ENCODE measurements around the gene CPED1.
"Not testable (repeated sequence)": the region's sequence is repeated elsewhere in the genome, so short reads cannot be mapped to it uniquely, and the experiment has no call there.

The CPED1 gene

GRCh38 chr7:121214657-121215056 lies 226.1 kb downstream of the CPED1 start:
- no peaks in the 10 kb centered on the region for H3K27me3 ChIP-seq (ENCODE audit: control insufficient read depth in 3 of 3, insufficient read depth in 3 of 3, low read depth in 1 of 3, low read length in 3 of 3)
- no peak overlapping the region for H2AFZ ChIP-seq (ENCODE audit: low read length)
- H3K79me1 ChIP-seq (ENCODE audit: low read depth, low read length), result no peaks in the 10 kb centered on the region
- no peak overlapping the region for H4K91ac ChIP-seq (ENCODE audit: low read depth, low read length, poor library complexity)
- no peak overlapping the region for H2BK12ac ChIP-seq (ENCODE audit: low read length)
- H3K4me2 ChIP-seq (ENCODE audit: insufficient read depth, low read length, poor library complexity, severe bottlenecking), result no peak overlapping the region
- no peaks in the 10 kb centered on the region for H3K9me3 ChIP-seq (replicated peaks in 1 of 2; ENCODE audit: control insufficient read depth in 2 of 2, insufficient read depth in 1 of 2, low read depth in 1 of 2, low read length in 2 of 2)
- no peak overlapping the region for H2BK5ac ChIP-seq (ENCODE audit: low read length)
- no peak overlapping the region for H3K9ac ChIP-seq (ENCODE audit: low read depth, low read length, poor library complexity)
- H3K36me3 ChIP-seq (replicated peaks in 1 of 2; ENCODE audit: control insufficient read depth in 2 of 2, insufficient read depth in 2 of 2, low read length in 2 of 2), result no peaks in the 10 kb centered on the region
- H3K4me1 ChIP-seq (ENCODE audit: control insufficient read depth in 2 of 2, insufficient read depth in 1 of 2, low read depth in 1 of 2, low read length in 2 of 2), result no peaks in the 10 kb centered on the region
- H4K8ac ChIP-seq (ENCODE audit: low read depth, low read length), result no peak overlapping the region
- H3K4ac ChIP-seq (ENCODE audit: low read length), result no peak overlapping the region
- H3K23ac ChIP-seq (ENCODE audit: low read depth, low read length, poor library complexity), result no peak overlapping the region
- DNase-seq (ENCODE audit: low spot score), result no peak
- no peak overlapping the region for H3K14ac ChIP-seq (ENCODE audit: low read length)
- no peak overlapping the region for H2AK5ac ChIP-seq (ENCODE audit: low read depth, low read length)
- no peak overlapping the region for H2BK120ac ChIP-seq (ENCODE audit: low read depth, low read length)
- H3K18ac ChIP-seq (ENCODE audit: low read length), result no peak overlapping the region
- WGBS, 2 donors (ENCODE audit: extremely low coverage in 2 of 2, insufficient read length in 2 of 2, insufficient replicate concordance in 1 of 2), result no CpG with 5 or more reads among the region's 2 CpGs
- H3K4me3 ChIP-seq (ENCODE audit: low read length in 2 of 2), result no peak overlapping the region
- H3K27ac ChIP-seq (replicated peaks; ENCODE audit: low read length), result no peak overlapping the region
- H2BK15ac ChIP-seq (ENCODE audit: low read length), result no peak overlapping the region

GRCh38 chr7:121219026-121219425 lies 230.5 kb downstream of the CPED1 start:
- H2BK12ac ChIP-seq (ENCODE audit: low read length), result no peak overlapping the region
- no CpG with 5 or more reads among the region's 2 CpGs for WGBS, 2 donors (ENCODE audit: extremely low coverage in 2 of 2, insufficient read length in 2 of 2, insufficient replicate concordance in 1 of 2)
- no peak overlapping the region for H2BK5ac ChIP-seq (ENCODE audit: low read length)
- H2BK15ac ChIP-seq (ENCODE audit: low read length), result no peak overlapping the region
- no peak overlapping the region for H3K14ac ChIP-seq (ENCODE audit: low read length)
- no peaks in the 10 kb centered on the region for H3K36me3 ChIP-seq (replicated peaks in 1 of 2; ENCODE audit: control insufficient read depth in 2 of 2, insufficient read depth in 2 of 2, low read length in 2 of 2)
- H4K91ac ChIP-seq (ENCODE audit: low read depth, low read length, poor library complexity), result no peak overlapping the region
- no peak overlapping the region for H3K4ac ChIP-seq (ENCODE audit: low read length)
- no peak overlapping the region for H4K8ac ChIP-seq (ENCODE audit: low read depth, low read length)
- H3K27me3 ChIP-seq (ENCODE audit: control insufficient read depth in 3 of 3, insufficient read depth in 3 of 3, low read depth in 1 of 3, low read length in 3 of 3), result no peaks in the 10 kb centered on the region
- H3K4me3 ChIP-seq (ENCODE audit: low read length in 2 of 2), result no peak overlapping the region
- no peaks in the 10 kb centered on the region for H3K9me3 ChIP-seq (replicated peaks in 1 of 2; ENCODE audit: control insufficient read depth in 2 of 2, insufficient read depth in 1 of 2, low read depth in 1 of 2, low read length in 2 of 2)
- no peak overlapping the region for H3K18ac ChIP-seq (ENCODE audit: low read length)
- DNase-seq (ENCODE audit: low spot score), result no peak
- H3K79me1 ChIP-seq (ENCODE audit: low read depth, low read length), result no peaks in the 10 kb centered on the region
- no peaks in the 10 kb centered on the region for H3K4me1 ChIP-seq (ENCODE audit: control insufficient read depth in 2 of 2, insufficient read depth in 1 of 2, low read depth in 1 of 2, low read length in 2 of 2)
- no peak overlapping the region for H2AFZ ChIP-seq (ENCODE audit: low read length)
- no peak overlapping the region for H3K9ac ChIP-seq (ENCODE audit: low read depth, low read length, poor library complexity)
- H3K27ac ChIP-seq (replicated peaks; ENCODE audit: low read length), result no peak overlapping the region
- no peak overlapping the region for H2AK5ac ChIP-seq (ENCODE audit: low read depth, low read length)
- H3K23ac ChIP-seq (ENCODE audit: low read depth, low read length, poor library complexity), result no peak overlapping the region
- H3K4me2 ChIP-seq (ENCODE audit: insufficient read depth, low read length, poor library complexity, severe bottlenecking), result no peak overlapping the region
- no peak overlapping the region for H2BK120ac ChIP-seq (ENCODE audit: low read depth, low read length)

GRCh38 chr7:121221108-121221507 lies 232.6 kb downstream of the CPED1 start:
- H3K36me3 ChIP-seq (replicated peaks in 1 of 2; ENCODE audit: control insufficient read depth in 2 of 2, insufficient read depth in 2 of 2, low read length in 2 of 2); H4K8ac ChIP-seq (ENCODE audit: low read depth, low read length); H2AFZ ChIP-seq (ENCODE audit: low read length); H3K23ac ChIP-seq (ENCODE audit: low read depth, low read length, poor library complexity); H3K27ac ChIP-seq (replicated peaks; ENCODE audit: low read length); H4K91ac ChIP-seq (ENCODE audit: low read depth, low read length, poor library complexity); DNase-seq (ENCODE audit: low spot score); H2BK120ac ChIP-seq (ENCODE audit: low read depth, low read length); H3K79me1 ChIP-seq (ENCODE audit: low read depth, low read length); H3K4me3 ChIP-seq (ENCODE audit: low read length in 2 of 2); H3K14ac ChIP-seq (ENCODE audit: low read length); H3K9me3 ChIP-seq (replicated peaks in 1 of 2; ENCODE audit: control insufficient read depth in 2 of 2, insufficient read depth in 1 of 2, low read depth in 1 of 2, low read length in 2 of 2); H3K4me2 ChIP-seq (ENCODE audit: insufficient read depth, low read length, poor library complexity, severe bottlenecking); H3K4me1 ChIP-seq (ENCODE audit: control insufficient read depth in 2 of 2, insufficient read depth in 1 of 2, low read depth in 1 of 2, low read length in 2 of 2); H2BK5ac ChIP-seq (ENCODE audit: low read length); H2BK12ac ChIP-seq (ENCODE audit: low read length); H3K4ac ChIP-seq (ENCODE audit: low read length); H3K27me3 ChIP-seq (ENCODE audit: control insufficient read depth in 3 of 3, insufficient read depth in 3 of 3, low read depth in 1 of 3, low read length in 3 of 3); H3K18ac ChIP-seq (ENCODE audit: low read length); H2BK15ac ChIP-seq (ENCODE audit: low read length); H2AK5ac ChIP-seq (ENCODE audit: low read depth, low read length); H3K9ac ChIP-seq (ENCODE audit: low read depth, low read length, poor library complexity): not testable (repeated sequence)
- no CpG with 5 or more reads among the region's 2 CpGs for WGBS, 2 donors (ENCODE audit: extremely low coverage in 2 of 2, insufficient read length in 2 of 2, insufficient replicate concordance in 1 of 2)

GRCh38 chr7:121228779-121229178 lies 240.3 kb downstream of the CPED1 start:
- no peak overlapping the region for H4K91ac ChIP-seq (ENCODE audit: low read depth, low read length, poor library complexity)
- no peak overlapping the region for H4K8ac ChIP-seq (ENCODE audit: low read depth, low read length)
- WGBS, 2 donors (ENCODE audit: extremely low coverage in 2 of 2, insufficient read length in 2 of 2, insufficient replicate concordance in 1 of 2), result no CpG with 5 or more reads among the region's 1 CpG
- no peak overlapping the region for H3K27ac ChIP-seq (replicated peaks; ENCODE audit: low read length)
- no peak overlapping the region for H2BK5ac ChIP-seq (ENCODE audit: low read length)
- no peak overlapping the region for H2BK120ac ChIP-seq (ENCODE audit: low read depth, low read length)
- no peak overlapping the region for H3K4ac ChIP-seq (ENCODE audit: low read length)
- H3K14ac ChIP-seq (ENCODE audit: low read length), result no peak overlapping the region
- no peak overlapping the region for H3K9ac ChIP-seq (ENCODE audit: low read depth, low read length, poor library complexity)
- no peaks in the 10 kb centered on the region for H3K79me1 ChIP-seq (ENCODE audit: low read depth, low read length)
- H3K36me3 ChIP-seq (replicated peaks in 1 of 2; ENCODE audit: control insufficient read depth in 2 of 2, insufficient read depth in 2 of 2, low read length in 2 of 2), result no peaks in the 10 kb centered on the region
- no peak overlapping the region for H3K4me2 ChIP-seq (ENCODE audit: insufficient read depth, low read length, poor library complexity, severe bottlenecking)
- no peak overlapping the region for H3K18ac ChIP-seq (ENCODE audit: low read length)
- H3K27me3 ChIP-seq (ENCODE audit: control insufficient read depth in 3 of 3, insufficient read depth in 3 of 3, low read depth in 1 of 3, low read length in 3 of 3), result no peaks in the 10 kb centered on the region
- no peak overlapping the region for H2BK15ac ChIP-seq (ENCODE audit: low read length)
- no peak overlapping the region for H3K23ac ChIP-seq (ENCODE audit: low read depth, low read length, poor library complexity)
- no peak overlapping the region for H2AFZ ChIP-seq (ENCODE audit: low read length)
- no peak for DNase-seq (ENCODE audit: low spot score)
- H3K4me1 ChIP-seq (ENCODE audit: control insufficient read depth in 2 of 2, insufficient read depth in 1 of 2, low read depth in 1 of 2, low read length in 2 of 2), result no peaks in the 10 kb centered on the region
- no peak overlapping the region for H2BK12ac ChIP-seq (ENCODE audit: low read length)
- H3K9me3 ChIP-seq (replicated peaks in 1 of 2; ENCODE audit: control insufficient read depth in 2 of 2, insufficient read depth in 1 of 2, low read depth in 1 of 2, low read length in 2 of 2), result no peaks in the 10 kb centered on the region
- H3K4me3 ChIP-seq (ENCODE audit: low read length in 2 of 2), result no peak overlapping the region
- H2AK5ac ChIP-seq (ENCODE audit: low read depth, low read length), result no peak overlapping the region
